GM12878 (cell line): ENCODE results near the gene SEC23IP.

ENCODE experiments used
- BACH1 ChIP-seq: fragments of 450-650 bp; IDR thresholded peaks from 2 replicates; pipeline ENCODE4 v1.6.1; 2017; ENCODE audit warnings: mild to moderate bottlenecking, borderline replicate concordance
- CBX5 ChIP-seq: sonication (generic); IDR thresholded peaks from 2 replicates; pipeline ENCODE4 v1.6.1; 2016; ENCODE audit warnings: low read depth, moderate library complexity, mild to moderate bottlenecking, inconsistent platforms
- EZH2 ChIP-seq: IDR thresholded peaks from 2 replicates; pipeline ENCODE4 v1.6.1; 2012; ENCODE audit warnings: low read depth, mild to moderate bottlenecking, control low read depth, inconsistent platforms, low read length, borderline replicate concordance; ENCODE audit not compliant: control insufficient read depth
- HDAC2 ChIP-seq: fragments of 200-600 bp; sonication (generic); IDR thresholded peaks from 2 replicates; pipeline ENCODE4 v1.6.1; 2017
- KAT2A ChIP-seq: conservative IDR thresholded peaks from 2 replicates; pipeline ENCODE4 v1.6.1; 2011; ENCODE audit warnings: low read depth, low read length; ENCODE audit not compliant: control insufficient read depth
- POLR2A ChIP-seq: IDR thresholded peaks from 2 replicates; pipeline ENCODE4 v1.6.1; 2011; ENCODE audit warnings: low read depth, mild to moderate bottlenecking, low read length
- RB1 ChIP-seq: fragments of 450-650 bp; formaldehyde crosslinking; IDR thresholded peaks from 2 replicates; pipeline ENCODE4 v1.6.1; 2017; ENCODE audit warnings: mild to moderate bottlenecking, borderline replicate concordance
- SIX5 ChIP-seq: IDR thresholded peaks from 2 replicates; pipeline ENCODE4 v1.6.1; 2011; ENCODE audit warnings: mild to moderate bottlenecking, low read depth, low read length, moderate library complexity; ENCODE audit not compliant: severe bottlenecking
- TF ChIP-seq, protein P1 (sequence below): IDR thresholded peaks from 2 replicates; pipeline ENCODE4 v1.6.1; 2011; ENCODE audit warnings: borderline replicate concordance, low read depth, mild to moderate bottlenecking, moderate library complexity, mixed read lengths, low read length; ENCODE audit not compliant: insufficient read depth; ENCODE audit errors: extremely low read length

DNA sequence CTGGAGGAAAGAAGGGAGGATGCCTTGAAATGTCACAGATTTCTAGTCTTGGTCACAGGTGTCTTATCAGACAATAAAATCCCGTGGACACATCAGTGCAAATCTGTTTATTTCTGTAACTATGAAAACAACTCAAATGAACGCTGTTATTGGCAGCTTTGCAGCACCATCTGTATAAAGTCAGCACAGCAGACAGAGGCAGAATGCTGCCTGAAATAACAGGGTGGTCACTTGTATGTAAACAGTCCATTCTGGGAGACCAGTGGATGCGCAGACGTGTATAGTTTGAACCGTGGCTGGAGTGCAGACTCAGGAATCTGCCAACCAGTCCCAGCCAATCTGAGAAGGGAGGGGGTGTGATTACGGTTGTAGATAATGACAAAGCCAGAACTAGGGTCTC, 54.8 kb downstream of the SEC23IP start:
- TF ChIP-seq POLR2A (no peak), CBX5 (no peak), EZH2 (no peak), BACH1 (no peak), SIX5 (no peak), RB1 (no peak), KAT2A (no peak), HDAC2 (no peak)
- TF ChIP-seq, protein P1, sequence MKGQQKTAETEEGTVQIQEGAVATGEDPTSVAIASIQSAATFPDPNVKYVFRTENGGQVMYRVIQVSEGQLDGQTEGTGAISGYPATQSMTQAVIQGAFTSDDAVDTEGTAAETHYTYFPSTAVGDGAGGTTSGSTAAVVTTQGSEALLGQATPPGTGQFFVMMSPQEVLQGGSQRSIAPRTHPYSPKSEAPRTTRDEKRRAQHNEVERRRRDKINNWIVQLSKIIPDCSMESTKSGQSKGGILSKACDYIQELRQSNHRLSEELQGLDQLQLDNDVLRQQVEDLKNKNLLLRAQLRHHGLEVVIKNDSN, result no peak
